ENCODE results near the gene RBMXL3.

DNA sequence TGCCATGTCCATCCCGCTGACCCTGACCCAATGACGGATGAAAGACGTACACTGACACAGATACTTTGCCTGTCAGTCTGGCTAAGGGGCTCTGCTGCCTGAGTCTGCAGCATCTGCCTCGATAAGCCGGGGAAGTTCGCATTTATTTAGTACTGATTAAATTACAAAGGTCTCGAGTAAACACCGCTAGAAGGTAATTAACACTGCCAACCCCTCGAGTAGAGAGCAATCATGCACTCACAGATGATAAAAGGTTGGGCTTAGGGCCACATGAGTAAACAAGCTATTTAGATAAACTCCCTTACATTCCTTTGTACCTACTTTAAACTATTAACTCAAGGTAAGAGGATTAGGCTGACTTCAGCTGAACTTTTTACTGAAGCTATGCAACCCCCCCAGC lies 16.0 kb upstream of the RBMXL3 start:
- TF ChIP-seq POLR2A (IDR thresholded peaks at IDR 0.05) (no peak), POLR2AphosphoS5 (IDR thresholded peaks at IDR 0.05) (no peak)
- TF ChIP-seq, protein P1, sequence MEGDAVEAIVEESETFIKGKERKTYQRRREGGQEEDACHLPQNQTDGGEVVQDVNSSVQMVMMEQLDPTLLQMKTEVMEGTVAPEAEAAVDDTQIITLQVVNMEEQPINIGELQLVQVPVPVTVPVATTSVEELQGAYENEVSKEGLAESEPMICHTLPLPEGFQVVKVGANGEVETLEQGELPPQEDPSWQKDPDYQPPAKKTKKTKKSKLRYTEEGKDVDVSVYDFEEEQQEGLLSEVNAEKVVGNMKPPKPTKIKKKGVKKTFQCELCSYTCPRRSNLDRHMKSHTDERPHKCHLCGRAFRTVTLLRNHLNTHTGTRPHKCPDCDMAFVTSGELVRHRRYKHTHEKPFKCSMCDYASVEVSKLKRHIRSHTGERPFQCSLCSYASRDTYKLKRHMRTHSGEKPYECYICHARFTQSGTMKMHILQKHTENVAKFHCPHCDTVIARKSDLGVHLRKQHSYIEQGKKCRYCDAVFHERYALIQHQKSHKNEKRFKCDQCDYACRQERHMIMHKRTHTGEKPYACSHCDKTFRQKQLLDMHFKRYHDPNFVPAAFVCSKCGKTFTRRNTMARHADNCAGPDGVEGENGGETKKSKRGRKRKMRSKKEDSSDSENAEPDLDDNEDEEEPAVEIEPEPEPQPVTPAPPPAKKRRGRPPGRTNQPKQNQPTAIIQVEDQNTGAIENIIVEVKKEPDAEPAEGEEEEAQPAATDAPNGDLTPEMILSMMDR (IDR thresholded peaks at IDR 0.05 in 8 of 11, conservative IDR thresholded peaks at IDR 0.05 in 3 of 11) = no peak
